GM18505 (cell line): ENCODE results near the gene MYBPH.

Experiments used
- ATAC-seq: cut with Tn5 transposase; IDR thresholded peaks from one replicate; pipeline ENCODE4 v1.9.1; 2021; ENCODE audit not compliant: unreplicated experiment
- POLR2A ChIP-seq: IDR thresholded peaks from 4 replicates; pipeline ENCODE4 v1.6.1; 2011; ENCODE audit warnings: borderline replicate concordance; ENCODE audit not compliant: insufficient read depth, insufficient read length; ENCODE audit errors: extremely low read depth

Gene MYBPH

DNA sequence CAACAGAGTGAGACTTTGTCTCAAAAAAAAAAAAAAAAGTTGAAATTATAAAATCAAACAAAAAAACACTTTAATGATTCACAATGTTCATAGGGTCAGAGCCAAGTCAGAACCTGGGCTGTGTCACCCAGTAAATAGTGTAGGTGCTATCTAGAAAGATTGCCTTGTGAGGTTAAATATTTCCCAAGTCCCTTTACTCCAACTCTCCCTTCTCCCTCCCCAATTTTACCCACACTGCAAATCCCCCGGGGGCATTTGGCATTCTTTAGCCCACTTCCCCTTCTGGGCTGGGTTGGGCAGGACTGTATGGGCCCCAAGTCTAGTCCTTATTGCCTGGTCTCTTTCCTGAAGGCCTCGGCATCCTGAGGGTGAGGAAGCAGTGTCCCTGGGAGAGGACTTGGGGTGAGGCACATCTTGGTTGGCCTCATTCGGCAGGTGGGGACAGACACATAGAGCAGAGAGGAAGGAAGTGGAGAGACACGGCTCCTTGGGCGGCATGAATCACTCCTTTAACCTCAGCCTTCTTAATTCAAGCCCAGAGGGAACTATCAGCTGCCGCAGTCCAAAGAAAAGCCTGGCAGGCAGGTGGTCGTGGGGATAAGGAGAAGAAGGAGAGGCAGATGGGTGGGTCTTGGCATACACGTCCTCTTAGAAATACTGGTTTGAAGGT is 39.9 kb downstream of the MYBPH start:
- no peak for TF ChIP-seq POLR2A
- ATAC-seq, result no peak

GRCh38 chr1:203133970-203134725 is 41.5 kb downstream of the MYBPH start:
- TF ChIP-seq POLR2A, result no peak
- ATAC-seq, result no peak

- TF ChIP-seq POLR2A, result no peak
Measured at GRCh38 chr1:203131548-203132200, 44.0 kb downstream of the MYBPH start.

DNA sequence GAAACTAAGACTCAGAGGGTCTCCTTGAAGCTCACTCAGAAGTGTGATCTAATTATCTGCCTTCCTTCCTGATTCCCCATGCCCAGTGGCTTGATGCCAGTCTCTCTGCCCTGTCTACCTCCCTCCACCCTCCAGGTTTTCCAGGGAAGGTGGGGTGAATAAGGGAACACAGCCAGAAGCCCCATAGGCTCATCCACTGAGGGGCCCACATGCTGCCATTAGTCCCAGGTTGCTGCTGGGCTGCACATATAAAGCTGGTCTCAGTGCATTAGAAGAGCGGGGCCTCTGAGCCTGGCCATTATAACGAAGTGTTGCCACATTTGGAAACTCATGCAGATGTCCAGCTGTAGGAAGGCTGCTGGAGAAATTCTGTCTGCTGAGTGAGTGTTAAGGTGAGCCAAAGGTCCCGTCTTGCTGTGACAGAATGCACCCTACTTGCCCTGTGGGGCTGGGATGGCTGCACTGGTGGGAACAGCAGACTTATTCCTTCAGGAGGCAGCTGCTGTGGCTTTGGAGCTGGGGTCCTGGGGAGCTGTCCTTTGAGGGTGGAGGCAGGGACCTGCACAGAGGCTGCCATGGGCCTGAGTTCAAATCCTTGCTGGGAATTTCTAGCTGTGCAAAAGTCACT is 45.2 kb downstream of the MYBPH start:
- ATAC-seq, result no peak
- TF ChIP-seq POLR2A, result no peak

More at GRCh38 chr1:203131548-203132200, 44.0 kb downstream of the MYBPH start:
- no peak for ATAC-seq

DNA sequence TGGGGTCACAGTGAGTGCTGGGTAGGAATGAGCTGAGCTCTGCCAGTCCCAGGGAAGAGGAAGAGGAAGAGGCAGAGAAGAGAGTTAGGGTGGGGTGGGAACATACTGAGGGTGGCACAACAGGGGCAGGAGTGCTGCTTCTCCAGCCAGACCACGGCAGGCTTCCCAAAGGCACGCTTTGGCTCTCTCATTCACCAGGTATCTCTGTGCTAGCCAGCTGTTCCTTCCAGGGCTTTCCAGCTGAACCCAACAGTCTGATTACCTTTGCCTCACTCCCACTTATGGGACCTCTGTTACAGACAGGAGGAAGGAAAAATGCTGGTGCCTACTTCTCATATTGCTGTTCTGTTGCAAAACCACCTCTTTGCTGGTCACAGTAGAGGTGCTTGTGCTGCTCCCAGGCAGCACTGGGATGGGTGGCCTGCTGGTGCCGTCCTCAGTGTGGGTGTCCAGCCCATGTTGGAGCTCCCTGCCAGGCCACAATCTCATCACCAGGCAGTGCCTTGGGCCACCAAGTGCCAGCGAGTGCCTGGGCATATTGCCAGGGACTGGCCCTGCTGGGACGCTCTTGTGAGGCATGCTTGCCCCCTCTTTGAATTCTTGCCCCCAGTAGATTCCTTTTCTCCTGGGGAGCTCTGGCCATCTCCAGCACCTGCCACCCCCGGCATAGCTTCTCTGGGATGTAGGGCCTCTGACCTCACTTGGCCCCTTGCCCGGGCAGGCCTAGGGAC is 46.0 kb downstream of the MYBPH start:
- TF ChIP-seq POLR2A, result no peak
- ATAC-seq, result no peak

- ATAC-seq, result no peak
- no peak for TF ChIP-seq POLR2A
Measured at GRCh38 chr1:203128716-203129500, 46.7 kb downstream of the MYBPH start.

DNA sequence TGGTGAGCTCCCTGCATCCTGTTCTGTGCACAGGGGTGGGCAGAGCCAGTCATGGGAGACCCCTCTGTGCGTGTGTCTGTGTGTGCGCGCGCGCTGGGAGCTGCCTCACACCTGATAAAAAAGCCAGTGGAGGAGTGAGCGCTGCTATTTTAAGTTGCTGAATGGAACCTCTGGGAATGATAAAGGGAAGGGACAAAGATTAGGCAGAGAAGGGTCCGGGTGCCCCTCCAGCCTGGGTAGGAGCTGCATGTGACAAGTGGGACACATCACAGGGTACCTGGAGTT is 47.3 kb downstream of the MYBPH start:
- no peak for ATAC-seq
- TF ChIP-seq POLR2A, result no peak

DNA sequence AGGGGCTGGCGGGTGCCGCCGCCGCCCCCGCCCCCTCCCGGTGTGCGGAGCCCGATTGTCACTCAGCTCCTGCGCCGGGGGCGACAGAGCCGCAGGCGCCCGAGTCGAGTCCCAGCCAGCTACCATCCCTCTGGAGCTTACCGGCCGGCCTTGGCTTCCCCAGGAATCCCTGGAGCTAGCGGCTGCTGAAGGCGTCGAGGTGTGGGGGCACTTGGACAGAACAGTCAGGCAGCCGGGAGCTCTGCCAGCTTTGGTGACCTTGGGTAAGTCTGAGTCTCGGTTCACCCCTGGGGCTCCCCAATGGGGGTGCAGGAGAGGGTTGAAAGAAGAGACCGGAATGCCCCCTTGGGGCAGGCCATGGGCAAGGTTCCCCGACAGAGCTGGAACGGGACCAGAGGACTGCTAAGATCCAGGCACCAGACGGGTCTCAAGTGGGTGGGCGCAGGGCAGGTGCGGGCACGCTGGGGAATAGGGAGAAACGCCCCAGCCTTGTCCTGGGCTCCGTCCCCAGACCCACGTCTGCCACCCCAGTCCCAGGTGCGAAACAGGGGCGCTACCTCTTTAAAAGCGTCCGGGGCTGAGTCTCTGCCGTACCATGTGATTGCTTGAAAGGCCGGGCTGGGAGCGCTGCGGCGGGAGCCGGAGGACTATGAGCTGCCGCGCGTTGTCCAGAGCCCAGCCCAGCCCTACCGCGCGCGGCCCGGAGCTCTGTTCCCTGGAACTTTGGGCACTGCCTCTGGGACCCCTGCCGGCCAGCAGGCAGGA is 47.8 kb downstream of the MYBPH start, which contains the start of gene ADORA1:
TSS of gene ADORA1 (plus strand) at position 61 of the 765 bp plus-strand sequence. CDS start 1,116 bp downstream, outside the sequence.
- no peak for TF ChIP-seq POLR2A
- ATAC-seq, result no peak

DNA sequence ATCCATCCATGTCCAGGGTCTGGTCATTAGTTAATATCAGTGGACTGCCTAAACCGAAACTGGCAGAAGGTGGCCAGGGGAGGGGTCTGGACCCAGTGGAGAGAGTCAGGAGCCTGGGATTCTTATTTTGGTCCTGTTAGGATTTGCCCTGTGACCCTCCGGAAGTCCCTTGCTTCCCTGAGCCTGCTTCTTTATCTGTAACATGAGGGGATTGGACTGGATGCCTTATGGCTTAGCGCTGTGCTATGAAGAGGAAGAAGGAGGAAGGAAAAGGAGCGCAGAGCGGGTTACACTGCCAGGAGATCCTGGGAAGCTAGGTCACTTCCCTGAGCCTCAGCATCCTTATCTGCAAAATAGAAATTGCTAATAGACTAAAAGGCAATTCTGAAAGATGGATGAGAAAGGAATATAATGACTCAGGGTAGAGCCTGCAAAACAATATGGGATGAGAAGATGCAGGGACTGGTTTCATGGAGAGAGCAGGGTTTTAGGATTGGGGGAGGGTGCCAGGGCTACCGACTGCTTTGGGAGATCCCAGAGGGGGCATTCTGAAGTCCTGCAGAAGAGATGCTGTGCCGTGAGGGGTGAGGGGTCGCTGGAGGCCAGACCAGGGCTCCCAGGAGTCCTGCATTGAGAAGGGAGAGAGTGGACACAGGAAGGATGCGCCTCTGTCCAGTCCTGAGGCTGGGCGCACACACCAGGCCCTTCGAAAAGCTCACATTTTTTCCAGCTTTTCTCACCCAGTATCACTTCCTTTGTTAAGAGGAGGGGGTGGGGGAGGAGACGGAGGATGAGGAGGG is 48.6 kb downstream of the MYBPH start:
- TF ChIP-seq POLR2A, result no peak
- no peak for ATAC-seq

DNA sequence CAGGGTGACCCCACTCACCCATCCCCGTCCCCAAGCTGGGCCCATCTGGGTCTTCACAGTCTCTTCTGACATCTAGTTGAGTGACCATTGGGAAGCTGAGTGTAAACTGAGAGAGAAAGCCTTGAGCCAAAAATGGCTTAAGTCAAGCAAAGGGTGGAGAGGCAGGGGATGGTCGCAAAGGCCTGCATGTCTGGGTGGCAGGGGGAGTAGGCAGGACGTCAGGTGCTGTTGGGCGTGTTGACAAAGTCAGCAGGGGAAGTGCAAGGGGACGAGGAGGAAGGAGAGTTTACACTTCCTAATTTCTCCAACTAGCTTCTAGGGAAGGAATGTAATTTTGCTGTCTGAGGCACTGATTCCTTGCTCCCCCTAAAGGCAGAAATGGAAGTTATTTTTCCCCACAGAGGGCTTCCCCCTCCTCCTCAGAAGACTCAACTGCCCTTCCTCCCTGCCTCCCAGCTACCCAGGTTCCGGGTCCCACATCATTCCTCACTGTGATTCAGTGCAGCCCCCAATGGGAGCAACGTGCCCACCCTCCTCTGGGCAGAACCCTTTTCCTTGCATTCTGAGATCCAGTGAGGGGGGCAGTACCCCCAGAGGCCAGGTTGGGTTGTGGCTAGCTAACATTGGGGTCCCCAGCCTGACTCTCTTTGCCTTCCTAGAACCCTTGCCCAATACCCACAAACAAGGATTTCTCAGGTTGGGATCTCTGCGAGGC is 49.3 kb downstream of the MYBPH start:
- ATAC-seq, result no peak
- TF ChIP-seq POLR2A, result no peak
